ENCODE data around the gene MGRN1. TPM values are rescaled to one million over a fixed set of nuclear protein-coding genes. Genes with fewer than 3 reads are reported as not detected.

Gene MGRN1

Small RNA genes lying within 50 kb of the gene (microRNA-seq; reads per million reads assigned to microRNA genes)
- gene MIR6769A, result not detected
